Adrenal gland (tissue), 12 donors: Measurements from ENCODE around the gene LPAR3. TPM values are rescaled to one million over a fixed set of nuclear protein-coding genes. Genes with fewer than 3 reads are reported as not detected.
A peak's percentile ranks its signal among the peaks of the same experiment; 100 is the strongest.

ENCODE experiments used
- DNase-seq, 7 donors: peaks; one replicate each; pipeline ENCODE4 v3.0.0-alpha.2; 2019 to 2020
- H3K27ac ChIP-seq, 5 donors: fragments of 200-600 bp; sonication (generic) in 4 of 5; 1 replicate in 3 of 5; 2 replicates in 2 of 5; pipeline versions ENCODE4 v1.5.1 to v1.8.0; 2016 to 2020; ENCODE audit warnings: mild to moderate bottlenecking in 1 of 5
- H3K27me3 ChIP-seq: fragments of 200-600 bp; 2 replicates; pipeline ENCODE4 v1.8.0; 2021
- H3K36me3 ChIP-seq, 2 donors: fragments of 200-600 bp; replicated peaks in 1 of 2; 1 replicate in 1 of 2; 2 replicates in 1 of 2; pipeline versions ENCODE4 v1.5.1 to v1.8.0; 2018 to 2022
- H3K4me1 ChIP-seq, 2 donors: fragments of 200-600 bp; replicated peaks in 1 of 2; 1 replicate in 1 of 2; 2 replicates in 1 of 2; pipeline versions ENCODE4 v1.5.1 to v1.8.0; 2018 to 2021
- H3K4me3 ChIP-seq, 4 donors: fragments of 200-600 bp; sonication (generic) in 3 of 4; one replicate each; pipeline ENCODE4 v1.5.1; 2016 to 2018
- H3K9me3 ChIP-seq, 3 donors: fragments of 200-600 bp; sonication (generic) in 1 of 3; replicated peaks in 1 of 3; 1 replicate in 2 of 3; 2 replicates in 1 of 3; pipeline versions ENCODE4 v1.5.1 to v1.8.0; 2016 to 2021
- POLR2A ChIP-seq, 2 donors: fragments of 450-650 bp; IDR thresholded peaks; one replicate each; pipeline ENCODE4 v1.6.1; 2017; ENCODE audit warnings: antibody characterized with exemption in 2 of 2, mild to moderate bottlenecking in 2 of 2, moderate library complexity in 1 of 2
- WGBS, 4 donors: extraction: QIAGEN DNeasy Blood & Tissue Kit in 2 of 4; methylation state at CpG; one replicate each; pipeline versions ENCODE4 v1.1.5 to v1.1.7; 2013 to 2017; 5-methylcytosine and 5-hydroxymethylcytosine counted together
- intact Hi-C, 2 donors: fragments of 100-400 bp; cut with DNase I; formaldehyde crosslinking; loops; one replicate each; pipeline versions ENCODE4 v1.14.1 to v1.15.0; 2022 to 2023
- polyA plus RNA-seq, 3 donors: library from polyadenylated mRNA; stranded (reverse); fragments of 200-250 nt in 2 of 3; fragments of 350-450 nt in 1 of 3; fragmentation: Illumina TruSeq in 1 of 3; extraction: RNeasy Lipid Tissue Mini Kit (QIAGEN cat#74804) in 1 of 3; gene quantifications; one replicate each; pipeline ENCODE4 v1.2.3, GENCODE V29; 2013 to 2014
- total RNA-seq, 9 donors: library from RNA; depleted of rRNA in 4 of 9; stranded (reverse); fragments of >200 nt in 4 of 9; fragments of 120-200 nt in 1 of 9; fragmentation: NEBNext Ultra II Directional in 1 of 9; extraction: Animal tissue kit (Norgen Biotek cat#: 25700) in 1 of 9; gene quantifications; one replicate each; pipeline versions ENCODE4 v1.1.0 to v1.2.4, GENCODE V29; 2013 to 2023
- TF ChIP-seq, protein P1 (sequence below), 6 experiments: fragments of 450-650 bp in 4 of 6; fragments of 200-600 bp in 2 of 6; sonication (generic) in 1 of 6; IDR thresholded peaks; 1 replicate in 5 of 6; 2 replicates in 1 of 6; pipeline versions ENCODE4 v1.5.1 to v1.8.0; 2016 to 2021; ENCODE audit warnings: antibody characterized with exemption in 6 of 6, mild to moderate bottlenecking in 2 of 6, moderate library complexity in 1 of 6
- donor health status: healthy with polysubstance abuse.
- donor health status: Bipolar disorder and iron deficiency.
- donor health status: DM: yes; HTN: yes; CAD: no.
- donor health status: DM: no; HTN: no; CAD: no.
- donor health status: DM: no; HTN: no; CAD: no.
- donor health status: DM: yes; HTN: yes; CAD: no.

Gene LPAR3
- total and polyA plus RNA-seq, 12 donors, result 0.06 to 7.1 (median 1.8) TPM

DNA sequence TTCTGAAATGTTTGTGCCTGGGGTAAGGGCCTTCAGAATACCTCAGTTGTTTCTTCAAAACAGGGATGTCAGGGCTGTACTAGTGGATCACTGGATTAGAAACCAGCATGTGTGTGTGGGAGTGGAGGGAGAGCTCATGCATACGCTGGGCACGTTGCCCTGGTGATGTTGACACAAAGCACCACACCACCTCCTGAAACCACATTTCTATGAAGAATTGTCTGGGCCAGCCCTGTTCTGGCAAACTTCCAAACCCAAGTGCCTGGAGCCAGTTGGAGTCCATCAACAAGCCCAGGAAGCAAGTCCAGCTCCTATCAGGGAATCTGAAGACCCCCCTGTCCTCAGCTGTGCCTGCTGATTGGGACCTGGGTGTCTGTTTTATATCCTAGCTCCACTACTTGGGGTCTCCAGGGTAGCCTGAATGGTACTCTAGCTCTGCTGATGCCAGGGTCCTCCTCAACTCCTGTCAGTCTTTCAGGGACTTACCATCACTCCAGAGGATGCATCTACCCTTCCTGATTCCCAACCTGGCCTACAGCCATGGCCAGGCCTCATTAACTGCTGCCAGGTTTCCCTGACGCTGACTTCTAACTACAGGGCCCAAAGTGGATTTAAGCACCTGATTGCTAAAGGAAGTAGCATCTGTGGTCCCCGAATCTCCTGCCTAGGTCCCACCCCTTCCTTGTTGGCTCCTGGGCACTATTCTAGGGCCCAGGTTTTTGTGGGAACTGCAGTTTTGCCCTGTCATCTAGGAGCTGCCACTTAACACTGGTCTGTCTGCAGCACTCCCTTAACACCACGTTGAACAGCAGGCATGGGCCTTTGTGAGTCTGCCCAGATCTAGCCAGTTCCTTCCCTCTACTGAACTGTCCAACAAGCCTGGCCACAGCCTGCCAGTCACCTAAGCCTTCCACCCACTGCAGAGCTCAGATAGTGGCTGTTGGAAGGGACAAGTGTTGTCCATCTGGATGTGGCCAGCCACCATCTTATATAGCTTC lies 45.5 kb downstream of the LPAR3 start:
- H3K4me1 ChIP-seq, result no peaks in the 10 kb centered on the region
- H3K27ac ChIP-seq, result no peak overlapping the region
- WGBS, 4 donors, result 42 to 60% (median 57%) methylated on average over 4 to 5 of the region's 5 CpGs
- H3K27me3 ChIP-seq, result no peaks in the 10 kb centered on the region
- TF ChIP-seq, protein P1, sequence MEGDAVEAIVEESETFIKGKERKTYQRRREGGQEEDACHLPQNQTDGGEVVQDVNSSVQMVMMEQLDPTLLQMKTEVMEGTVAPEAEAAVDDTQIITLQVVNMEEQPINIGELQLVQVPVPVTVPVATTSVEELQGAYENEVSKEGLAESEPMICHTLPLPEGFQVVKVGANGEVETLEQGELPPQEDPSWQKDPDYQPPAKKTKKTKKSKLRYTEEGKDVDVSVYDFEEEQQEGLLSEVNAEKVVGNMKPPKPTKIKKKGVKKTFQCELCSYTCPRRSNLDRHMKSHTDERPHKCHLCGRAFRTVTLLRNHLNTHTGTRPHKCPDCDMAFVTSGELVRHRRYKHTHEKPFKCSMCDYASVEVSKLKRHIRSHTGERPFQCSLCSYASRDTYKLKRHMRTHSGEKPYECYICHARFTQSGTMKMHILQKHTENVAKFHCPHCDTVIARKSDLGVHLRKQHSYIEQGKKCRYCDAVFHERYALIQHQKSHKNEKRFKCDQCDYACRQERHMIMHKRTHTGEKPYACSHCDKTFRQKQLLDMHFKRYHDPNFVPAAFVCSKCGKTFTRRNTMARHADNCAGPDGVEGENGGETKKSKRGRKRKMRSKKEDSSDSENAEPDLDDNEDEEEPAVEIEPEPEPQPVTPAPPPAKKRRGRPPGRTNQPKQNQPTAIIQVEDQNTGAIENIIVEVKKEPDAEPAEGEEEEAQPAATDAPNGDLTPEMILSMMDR (IDR thresholded peaks at IDR 0.05), result no peak
- TF ChIP-seq POLR2A (IDR thresholded peaks at IDR 0.05), result no peak
- intact Hi-C loops, result no loop called here
- H3K4me3 ChIP-seq, result no peak overlapping the region
- H3K9me3 ChIP-seq, result no peaks in the 10 kb centered on the region
- no peaks in the 10 kb centered on the region for H3K36me3 ChIP-seq
- DNase-seq, result peak; percentile 20 to 83 (median 35)

DNA sequence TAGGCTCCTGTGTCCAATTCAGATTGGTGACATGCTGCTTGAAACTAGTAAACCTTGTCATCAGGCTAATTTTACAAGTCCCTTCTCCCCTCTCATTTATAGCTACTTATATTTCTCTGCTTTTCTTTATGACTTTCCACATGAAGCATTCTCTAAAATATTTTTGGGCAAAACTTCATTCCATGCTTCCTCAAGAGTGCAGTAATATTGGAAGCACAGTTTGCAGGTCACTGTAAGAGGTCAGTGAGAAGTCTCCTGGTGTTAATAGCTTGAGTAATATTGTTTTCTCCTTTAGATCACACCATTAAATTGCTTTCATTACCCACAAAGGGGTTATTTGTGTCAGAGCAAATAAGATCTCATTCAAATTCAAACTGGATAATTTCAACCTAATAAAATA lies 46.6 kb downstream of the LPAR3 start:
- no peak for DNase-seq

DNA sequence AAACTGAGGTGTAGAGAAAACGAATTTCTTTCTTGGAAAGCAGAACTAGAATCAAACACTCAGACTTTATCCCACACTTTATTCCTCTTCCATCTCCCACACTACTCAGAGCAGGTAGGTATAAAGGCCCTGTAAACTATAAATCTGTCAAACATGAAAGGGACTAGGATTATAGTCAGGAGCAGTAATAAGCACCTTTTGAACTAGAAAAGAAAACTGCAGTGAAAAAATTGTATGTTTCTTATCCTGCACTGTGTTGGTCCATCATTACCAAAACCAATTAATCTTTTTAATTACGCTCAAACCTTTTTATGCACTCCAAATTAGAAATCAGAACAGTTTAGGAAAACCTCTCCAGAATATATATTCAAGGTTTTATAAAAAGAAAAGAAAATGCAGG lies 47.6 kb downstream of the LPAR3 start:
- H3K27me3 ChIP-seq, result no peaks in the 10 kb centered on the region
- TF ChIP-seq, protein P1 (IDR thresholded peaks at IDR 0.05), result no peak
- no peak for TF ChIP-seq POLR2A (IDR thresholded peaks at IDR 0.05)
- no peaks in the 10 kb centered on the region for H3K36me3 ChIP-seq
- no peaks in the 10 kb centered on the region for H3K4me1 ChIP-seq
- DNase-seq, result no peak
- no peak overlapping the region for H3K27ac ChIP-seq
- WGBS, 4 donors, result 75 to 85% (median 78%) methylated on average over 2 of the region's 2 CpGs
- H3K4me3 ChIP-seq, result no peak overlapping the region
- no peaks in the 10 kb centered on the region for H3K9me3 ChIP-seq
- intact Hi-C loops, result no loop called here

More for the DNA sequence above, 46.6 kb downstream of the LPAR3 start:
- intact Hi-C loops, result no loop called here
- Histone ChIP-seq H3K4me3 (no peak overlapping the region), H3K9me3 (no peaks in the 10 kb centered on the region), H3K36me3 (no peaks in the 10 kb centered on the region), H3K27ac (no peak overlapping the region), H3K27me3 (no peaks in the 10 kb centered on the region), H3K4me1 (no peaks in the 10 kb centered on the region)
- TF ChIP-seq, protein P1 (IDR thresholded peaks at IDR 0.05), result no peak
- TF ChIP-seq POLR2A (IDR thresholded peaks at IDR 0.05), result no peak

DNA sequence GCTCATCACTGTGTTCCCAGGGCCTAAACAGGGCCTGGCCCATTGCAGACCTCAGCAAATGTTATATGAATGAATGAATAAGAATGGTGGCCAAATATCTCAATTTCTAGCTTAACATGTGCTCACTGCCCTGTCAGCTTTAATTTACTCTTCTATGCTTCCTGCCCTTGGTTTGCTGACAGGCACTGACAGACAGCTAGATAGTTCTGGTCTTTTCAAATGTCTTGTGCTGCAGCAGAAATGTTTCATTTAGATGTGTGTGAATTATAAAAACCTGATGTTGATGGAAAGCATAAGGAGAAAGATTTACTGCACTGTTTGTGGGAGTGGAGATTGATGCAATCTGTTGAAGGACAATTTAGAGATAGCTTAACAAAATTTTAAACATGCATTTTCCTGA lies 48.9 kb downstream of the LPAR3 start:
- Histone ChIP-seq H3K27ac (no peak overlapping the region), H3K27me3 (no peaks in the 10 kb centered on the region), H3K4me3 (no peak overlapping the region), H3K36me3 (no peaks in the 10 kb centered on the region), H3K4me1 (no peaks in the 10 kb centered on the region), H3K9me3 (no peaks in the 10 kb centered on the region)
- no peak for TF ChIP-seq POLR2A (IDR thresholded peaks at IDR 0.05)
- TF ChIP-seq, protein P1 (IDR thresholded peaks at IDR 0.05), result no peak
- no peak for DNase-seq
- intact Hi-C loops, result no loop called here
